Kasumi-1 (cell line): Measurements from ENCODE around the gene DDA1.
A peak's percentile ranks its signal among the peaks of the same experiment; 100 is the strongest.
"Not testable (repeated sequence)": the region's sequence is repeated elsewhere in the genome, so short reads cannot be mapped to it uniquely, and the experiment has no call there.

Experiments used
- DNase-seq, 2 experiments: peaks; one replicate each; lab custom pipeline; 2025; lab: John Stamatoyannopoulos, UW

DDA1 gene

GRCh38 chr19:17346109-17346671 is 36.8 kb downstream of the DDA1 start:
- DNase-seq, result peak; percentile 72 to 80

GRCh38 chr19:17347361-17347760 is 38.0 kb downstream of the DDA1 start:
- peak in 1 of 2 experiments; percentile 23 for DNase-seq

GRCh38 chr19:17347877-17348276 is 38.5 kb downstream of the DDA1 start:
- no peak for DNase-seq

GRCh38 chr19:17348700-17349099 is 39.3 kb downstream of the DDA1 start:
- no peak for DNase-seq

GRCh38 chr19:17351815-17352435 is 42.6 kb downstream of the DDA1 start:
- DNase-seq, result no peak

GRCh38 chr19:17352608-17353280 is 43.4 kb downstream of the DDA1 start:
- no peak for DNase-seq

- no peak for DNase-seq
These were observed 44.0 kb downstream of the DDA1 start for GRCh38 chr19:17353386-17353785.

GRCh38 chr19:17357078-17357666 is 47.8 kb downstream of the DDA1 start:
- DNase-seq, result no peak

- DNase-seq, result no peak
These were observed 48.4 kb downstream of the DDA1 start for GRCh38 chr19:17357724-17358123.

GRCh38 chr19:17358395-17358794 is 49.0 kb downstream of the DDA1 start:
- no peak for DNase-seq

GRCh38 chr19:17359905-17360800 is 50.8 kb downstream of the DDA1 start:
- DNase-seq, result no peak

GRCh38 chr19:17363852-17364605 is 54.7 kb downstream of the DDA1 start:
- not testable (repeated sequence) for DNase-seq

GRCh38 chr19:17365361-17365760 is 56.0 kb downstream of the DDA1 start:
- DNase-seq, result no peak

GRCh38 chr19:17370026-17370587 is 60.7 kb downstream of the DDA1 start:
- peak; percentile 83 to 87 for DNase-seq
